ENCODE measurements around the gene DDAH2. TPM values are rescaled to one million over a fixed set of nuclear protein-coding genes. Genes with fewer than 3 reads are reported as not detected.

Gene DDAH2
- total RNA-seq, 6 experiments from 2014 or later, result 16.3 to 27.5 (median 19.1) TPM

DNA sequence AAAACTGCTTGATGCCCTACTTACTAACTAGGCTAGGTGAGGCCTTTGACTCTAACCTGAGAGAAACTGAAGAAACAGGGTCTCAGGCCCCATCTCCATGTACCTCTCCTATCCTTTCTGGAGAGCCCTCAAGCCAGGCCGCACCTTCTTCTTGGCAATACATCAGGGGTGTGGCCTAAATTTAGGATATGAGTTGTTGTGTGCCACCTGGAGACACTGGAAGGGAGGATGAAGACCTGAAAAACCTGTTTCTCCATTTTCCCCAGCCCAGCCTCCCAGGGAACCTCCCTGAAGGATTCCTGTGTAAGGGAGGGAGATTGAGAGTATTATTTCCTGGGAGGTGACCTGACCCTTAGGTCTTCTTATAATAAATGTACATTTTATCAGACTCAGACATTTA, 10.8 kb downstream of the DDAH2 start:
- Histone ChIP-seq H3K27ac (no peak overlapping the region), H3K27me3 (no peaks in the 10 kb centered on the region), H3K36me3 (no peaks in the 10 kb centered on the region), H3K9me3 (no peaks in the 10 kb centered on the region), H3K4me1 (no peaks in the 10 kb centered on the region), H3K4me3 (no peak overlapping the region)
- ATAC-seq (no peak), DNase-seq (no peak)
- WGBS (ENCODE audit: insufficient coverage, low coverage, low lambda C conversion rate, missing lambda C conversion rate), result no CpG with 5 or more reads among the region's 1 CpG
- intact Hi-C loops (cut with DNase I), result loop anchor here in 1 of 2 donors (10.0 kb wide), 1 partner anchor 47 kb away; the partner anchor contains the start of gene SAPCD1
- TF ChIP-seq POLR2A (IDR thresholded peaks at IDR 0.05), result no peak
- TF ChIP-seq, protein P1, sequence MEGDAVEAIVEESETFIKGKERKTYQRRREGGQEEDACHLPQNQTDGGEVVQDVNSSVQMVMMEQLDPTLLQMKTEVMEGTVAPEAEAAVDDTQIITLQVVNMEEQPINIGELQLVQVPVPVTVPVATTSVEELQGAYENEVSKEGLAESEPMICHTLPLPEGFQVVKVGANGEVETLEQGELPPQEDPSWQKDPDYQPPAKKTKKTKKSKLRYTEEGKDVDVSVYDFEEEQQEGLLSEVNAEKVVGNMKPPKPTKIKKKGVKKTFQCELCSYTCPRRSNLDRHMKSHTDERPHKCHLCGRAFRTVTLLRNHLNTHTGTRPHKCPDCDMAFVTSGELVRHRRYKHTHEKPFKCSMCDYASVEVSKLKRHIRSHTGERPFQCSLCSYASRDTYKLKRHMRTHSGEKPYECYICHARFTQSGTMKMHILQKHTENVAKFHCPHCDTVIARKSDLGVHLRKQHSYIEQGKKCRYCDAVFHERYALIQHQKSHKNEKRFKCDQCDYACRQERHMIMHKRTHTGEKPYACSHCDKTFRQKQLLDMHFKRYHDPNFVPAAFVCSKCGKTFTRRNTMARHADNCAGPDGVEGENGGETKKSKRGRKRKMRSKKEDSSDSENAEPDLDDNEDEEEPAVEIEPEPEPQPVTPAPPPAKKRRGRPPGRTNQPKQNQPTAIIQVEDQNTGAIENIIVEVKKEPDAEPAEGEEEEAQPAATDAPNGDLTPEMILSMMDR (IDR thresholded peaks at IDR 0.05), result no peak

DNA sequence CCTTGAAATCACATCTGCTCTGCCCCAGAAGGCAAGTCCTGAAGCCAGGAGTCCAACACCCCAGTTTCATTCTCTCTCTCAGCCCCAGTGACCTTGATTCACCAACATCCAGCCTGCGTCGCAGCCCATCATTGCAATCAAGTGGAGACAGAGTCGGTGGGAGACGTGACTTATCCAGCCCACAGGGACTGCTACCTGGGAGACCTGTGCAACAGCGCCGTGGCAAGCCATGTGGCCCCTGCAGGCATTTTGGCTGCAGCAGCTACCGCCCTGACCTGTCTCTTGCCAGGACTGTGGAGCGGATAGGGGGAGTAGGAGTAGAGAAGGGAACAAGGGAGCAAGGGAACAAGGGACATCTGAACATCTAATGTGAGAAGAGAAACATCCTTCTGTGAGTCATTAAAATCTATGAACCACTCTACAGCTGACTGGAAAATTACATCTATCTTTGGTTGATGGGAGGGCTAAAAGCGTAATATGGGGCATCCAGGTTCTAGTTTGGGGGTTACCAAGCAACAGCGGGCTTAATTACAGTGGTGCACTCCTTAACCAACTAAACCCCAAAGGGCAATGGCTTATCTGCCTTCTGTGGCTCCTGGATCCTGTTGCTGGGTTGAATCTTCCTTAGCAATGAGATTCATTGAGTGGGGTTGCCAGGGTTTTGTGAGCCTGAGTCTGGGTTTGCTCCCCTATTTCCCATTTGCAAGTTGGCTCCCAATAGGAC, 11.4 kb downstream of the DDAH2 start:
- Histone ChIP-seq H3K9me3 (no peaks in the 10 kb centered on the region), H3K4me1 (no peaks in the 10 kb centered on the region), H3K27ac (no peak overlapping the region), H3K27me3 (no peaks in the 10 kb centered on the region), H3K36me3 (no peaks in the 10 kb centered on the region), H3K4me3 (no peak overlapping the region)
- intact Hi-C loops (cut with DNase I), result loop anchor here in 1 of 2 donors (10.0 kb wide), 1 partner anchor 47 kb away; the partner anchor contains the start of gene SAPCD1
- 70% methylated on average over 7 of the region's 10 CpGs for WGBS (ENCODE audit: insufficient coverage, low coverage, low lambda C conversion rate, missing lambda C conversion rate)
- ATAC-seq (peak; percentile 6 to 58 (median 36)), DNase-seq (no peak)
- TF ChIP-seq, protein P1 (IDR thresholded peaks at IDR 0.05), result peak in 2 of 4 donors; percentile 7 to 9
- TF ChIP-seq POLR2A (IDR thresholded peaks at IDR 0.05), result no peak

DNA sequence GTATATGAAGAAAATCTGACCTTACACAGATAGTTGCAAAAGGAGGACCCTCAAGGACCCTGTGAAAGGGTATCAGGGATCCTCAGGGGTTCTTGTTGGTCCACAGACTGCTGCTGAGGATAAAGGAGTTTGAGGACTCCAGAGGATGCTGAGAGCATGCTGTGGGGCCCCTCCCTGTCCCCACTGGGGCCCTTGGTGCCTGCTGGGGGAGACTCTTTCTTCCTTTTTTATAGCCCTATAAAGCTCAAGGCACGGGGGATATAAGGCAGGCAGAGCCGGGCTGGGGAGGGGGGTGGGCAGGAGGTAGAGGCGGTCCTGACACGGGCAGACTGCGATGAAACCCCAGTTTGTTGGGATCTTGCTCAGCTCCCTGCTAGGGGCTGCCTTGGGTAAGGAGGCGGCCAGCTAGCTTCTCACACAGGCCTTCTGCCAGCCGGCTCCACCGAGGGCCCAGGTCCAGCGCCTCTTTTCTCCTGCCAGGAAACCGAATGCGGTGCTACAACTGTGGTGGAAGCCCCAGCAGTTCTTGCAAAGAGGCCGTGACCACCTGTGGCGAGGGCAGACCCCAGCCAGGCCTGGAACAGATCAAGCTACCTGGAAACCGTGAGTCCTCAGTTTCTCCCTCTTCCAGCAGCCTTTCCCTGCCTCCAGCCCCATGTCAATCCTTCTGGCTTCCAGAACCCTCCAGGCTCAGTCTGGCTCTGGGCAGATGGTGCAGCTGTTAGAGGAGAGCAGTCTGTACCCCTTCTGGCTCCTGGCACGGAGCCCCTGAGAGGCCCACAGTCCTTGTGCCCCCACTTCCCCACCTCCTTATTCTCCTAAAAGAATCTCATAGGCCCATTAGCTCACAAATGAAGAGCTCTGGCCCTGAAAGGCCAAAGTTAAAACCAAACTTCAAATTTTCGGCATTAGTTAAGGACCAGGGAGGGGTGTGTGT, 13.8 kb downstream of the DDAH2 start, which contains the start of gene LY6G6D:
LY6G6D (plus strand) TSS at position 327 of the 937 bp plus-strand sequence; CDS start at position 335, 8 bp downstream.
- H3K4me3 ChIP-seq, result no peak within 1 kb of the TSS

More for the DNA sequence above, 13.8 kb downstream of the DDAH2 start, which contains the start of gene LY6G6D:
- H3K27ac ChIP-seq, result no peak within 1 kb of the TSS
- no peaks in the 10 kb centered on the region for H3K4me1 ChIP-seq
- TF ChIP-seq, protein P1 (IDR thresholded peaks at IDR 0.05), result no peak
- no peak for TF ChIP-seq POLR2A (IDR thresholded peaks at IDR 0.05)
- DNase-seq (no peak), ATAC-seq (no peak)
- 72% methylated on average over 3 of the region's 16 CpGs for WGBS (ENCODE audit: insufficient coverage, low coverage, low lambda C conversion rate, missing lambda C conversion rate)
- no peaks in the 10 kb centered on the region for H3K9me3 ChIP-seq
- H3K36me3 ChIP-seq, result no peaks in the 10 kb centered on the region
- no peaks in the 10 kb centered on the region for H3K27me3 ChIP-seq
- intact Hi-C loops (cut with DNase I), result loop anchor here in 1 of 2 donors (10.0 kb wide), 1 partner anchor 50 kb away; the partner anchor contains the start of gene SAPCD1
